HEK293 (cell line): ENCODE data around the gene NFKBIE.

Experiments used
- CTCF ChIA-PET: fragments of 350-600 bp; formaldehyde crosslinking; extraction: SDS; loops from one replicate; lab custom pipeline; 2021; ENCODE audit warnings: antibody characterized with exemption; lab: Yijun Ruan, JAX
- POLR2A ChIA-PET: fragments of 300-600 bp; formaldehyde crosslinking; extraction: SDS; loops from one replicate; lab custom pipeline; 2020; ENCODE audit warnings: antibody characterized with exemption, inconsistent platforms; lab: Yijun Ruan, JAX
- H3K27ac ChIP-seq: fragments of 200-500 bp; sonication (Bioruptor generic); 2 replicates; pipeline ENCODE4 v1.5.1; 2014; ENCODE audit warnings: low read depth, low read length, control low read depth, inconsistent platforms; ENCODE audit errors: extremely low read depth
- H3K36me3 ChIP-seq, 2 experiments: fragments of 200-500 bp in 1 of 2; sonication (Bioruptor generic) in 1 of 2; 1 replicate in 1 of 2; 2 replicates in 1 of 2; pipeline ENCODE4 v1.5.1; 2014 to 2017; ENCODE audit warnings: inconsistent platforms in 2 of 2, low read length in 2 of 2; ENCODE audit not compliant: control insufficient read depth in 2 of 2, insufficient read depth in 1 of 2
- H3K4me1 ChIP-seq: fragments of 200-500 bp; sonication (Bioruptor generic); 2 replicates; pipeline ENCODE4 v1.5.1; 2014; ENCODE audit warnings: mild to moderate bottlenecking, low read length, inconsistent platforms; ENCODE audit not compliant: control insufficient read depth, insufficient read depth
- H3K4me3 ChIP-seq: 2 replicates; pipeline ENCODE4 v1.5.1; 2011; ENCODE audit warnings: low read depth, mild to moderate bottlenecking, control low read depth, low read length, moderate library complexity
- H3K9me3 ChIP-seq: fragments of 200-500 bp; sonication (Bioruptor generic); 2 replicates; pipeline ENCODE4 v1.5.1; 2014; ENCODE audit warnings: low read depth, low read length, inconsistent platforms; ENCODE audit not compliant: control insufficient read depth, insufficient read depth
- GLI4 ChIP-seq: fragments of 450-650 bp; formaldehyde crosslinking; IDR thresholded peaks from 2 replicates; pipeline ENCODE4 v1.5.1; 2016; ENCODE audit warnings: missing biosample characterization, missing genetic modification characterization
- GLIS2 ChIP-seq: fragments of 450-650 bp; formaldehyde crosslinking; IDR thresholded peaks from 2 replicates; pipeline ENCODE4 v1.5.1; 2016; ENCODE audit warnings: missing biosample characterization, missing genetic modification characterization
- HOXD13 ChIP-seq: sonication (generic); formaldehyde crosslinking; IDR thresholded peaks from 2 replicates; pipeline ENCODE4 v1.8.0; 2022; ENCODE audit warnings: missing genetic modification reagents, borderline replicate concordance
- PRDM2 ChIP-seq: fragments of 450-650 bp; formaldehyde crosslinking; IDR thresholded peaks from 2 replicates; pipeline ENCODE4 v1.5.1; 2016; ENCODE audit warnings: missing biosample characterization, missing genetic modification characterization, borderline replicate concordance
- ZBTB21 ChIP-seq: fragments of 450-650 bp; formaldehyde crosslinking; IDR thresholded peaks from 2 replicates; pipeline ENCODE4 v1.5.1; 2017; ENCODE audit warnings: missing biosample characterization, missing genetic modification characterization
- ZEB2 ChIP-seq: fragments of 450-650 bp; formaldehyde crosslinking; IDR thresholded peaks from 2 replicates; pipeline ENCODE4 v1.5.1; 2016; ENCODE audit warnings: missing biosample characterization, missing genetic modification characterization
- ZFP69B ChIP-seq: fragments of 450-650 bp; formaldehyde crosslinking; IDR thresholded peaks from 2 replicates; pipeline ENCODE4 v1.5.1; 2016; ENCODE audit warnings: missing biosample characterization, missing genetic modification characterization
- ZIC2 ChIP-seq: fragments of 450-650 bp; formaldehyde crosslinking; IDR thresholded peaks from 2 replicates; pipeline ENCODE4 v1.5.1; 2016; ENCODE audit warnings: missing biosample characterization, missing genetic modification characterization
- ZNF121 ChIP-seq: fragments of 450-650 bp; formaldehyde crosslinking; IDR thresholded peaks from 2 replicates; pipeline ENCODE4 v1.5.1; 2016; ENCODE audit warnings: missing biosample characterization, missing genetic modification characterization
- ZNF266 ChIP-seq: fragments of 450-650 bp; formaldehyde crosslinking; IDR thresholded peaks from 2 replicates; pipeline ENCODE4 v1.5.1; 2016; ENCODE audit warnings: missing biosample characterization, missing genetic modification characterization, low read depth
- ZNF510 ChIP-seq: fragments of 450-650 bp; formaldehyde crosslinking; IDR thresholded peaks from 2 replicates; pipeline ENCODE4 v1.5.1; 2018; ENCODE audit warnings: mild to moderate bottlenecking, missing genetic modification characterization, missing biosample characterization; ENCODE audit not compliant: insufficient replicate concordance
- ZNF513 ChIP-seq: fragments of 450-650 bp; IDR thresholded peaks from 2 replicates; pipeline ENCODE4 v1.5.1; 2018; ENCODE audit warnings: missing biosample characterization, missing genetic modification characterization
- ZNF76 ChIP-seq: fragments of 450-650 bp; formaldehyde crosslinking; IDR thresholded peaks from 2 replicates; pipeline ENCODE4; 2016; ENCODE audit warnings: low read depth, missing biosample characterization, missing genetic modification characterization, borderline replicate concordance
- ZSCAN4 ChIP-seq: fragments of 450-650 bp; formaldehyde crosslinking; IDR thresholded peaks from 2 replicates; pipeline ENCODE4 v1.5.1; 2017; ENCODE audit warnings: missing biosample characterization, missing genetic modification characterization
- TF ChIP-seq, protein P1 (sequence below): fragments of 450-650 bp; formaldehyde crosslinking; IDR thresholded peaks from 2 replicates; pipeline ENCODE4 v1.5.1; 2016; ENCODE audit warnings: missing biosample characterization, missing genetic modification characterization
- TF ChIP-seq, protein P2 (sequence below): IDR thresholded peaks from 2 replicates; pipeline ENCODE4 v1.6.1; 2011; ENCODE audit warnings: mild to moderate bottlenecking, low read depth, low read length, borderline replicate concordance

Gene NFKBIE

DNA sequence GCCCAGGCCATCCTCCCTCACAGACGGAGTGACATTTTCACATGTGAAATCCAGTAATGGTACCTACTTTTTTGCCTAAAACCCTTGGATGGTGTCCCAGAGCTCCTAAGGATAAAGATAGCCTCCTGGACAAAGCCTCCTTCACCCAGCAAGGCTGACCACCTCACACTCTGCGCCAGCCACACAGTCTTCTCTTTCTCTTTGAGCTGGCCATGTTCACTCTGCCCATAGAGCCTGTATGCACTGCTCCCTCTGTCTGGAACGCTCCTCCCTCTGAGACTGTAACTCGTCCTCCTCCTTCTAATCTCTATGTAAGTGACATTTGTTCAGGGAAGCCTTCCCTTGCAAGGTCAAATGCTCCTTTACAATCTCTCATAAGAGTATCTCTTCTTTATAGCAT, 19.5 kb upstream of the NFKBIE start:
- no peaks in the 10 kb centered on the region for H3K36me3 ChIP-seq
- POLR2A ChIA-PET, result interaction anchor here (0.6 to 1.3 kb wide), 2 partner anchors 10 to 11 kb away, joined by 3 to 5 read pairs; no protein-coding TSS in a partner anchor
- CTCF ChIA-PET, result interaction anchor here (0.6 to 2.2 kb wide), 5 partner anchors 11 to 27 kb away, joined by 3 to 8 read pairs (median 3); no protein-coding TSS in a partner anchor

GRCh38 chr6:44284121-44284520, 18.8 kb upstream of the NFKBIE start:
- CTCF ChIA-PET, result interaction anchor here (0.6 to 2.0 kb wide), 5 partner anchors 9 to 21 kb away, joined by 3 to 8 read pairs (median 3); no protein-coding TSS in a partner anchor
- Histone ChIP-seq H3K4me3 (no peak overlapping the region), H3K4me1 (no peaks in the 10 kb centered on the region), H3K36me3 (no peaks in the 10 kb centered on the region), H3K9me3 (no peaks in the 10 kb centered on the region), H3K27ac (no peak overlapping the region)
- TF ChIP-seq ZIC2 (tag by site-specific recombination) (peak; percentile 47), ZNF266 (no peak)
- POLR2A ChIA-PET, result interaction anchor here (1.1 kb wide), 1 partner anchor 10 kb away, joined by 4 read pairs; no protein-coding TSS in a partner anchor

More for the DNA sequence above, 19.5 kb upstream of the NFKBIE start:
- TF ChIP-seq GLIS2 (tag by site-specific recombination), result no peak
- TF ChIP-seq ZNF76 (tag by site-specific recombination), result no peak
- no peak for TF ChIP-seq ZFP69B
- TF ChIP-seq, protein P1, sequence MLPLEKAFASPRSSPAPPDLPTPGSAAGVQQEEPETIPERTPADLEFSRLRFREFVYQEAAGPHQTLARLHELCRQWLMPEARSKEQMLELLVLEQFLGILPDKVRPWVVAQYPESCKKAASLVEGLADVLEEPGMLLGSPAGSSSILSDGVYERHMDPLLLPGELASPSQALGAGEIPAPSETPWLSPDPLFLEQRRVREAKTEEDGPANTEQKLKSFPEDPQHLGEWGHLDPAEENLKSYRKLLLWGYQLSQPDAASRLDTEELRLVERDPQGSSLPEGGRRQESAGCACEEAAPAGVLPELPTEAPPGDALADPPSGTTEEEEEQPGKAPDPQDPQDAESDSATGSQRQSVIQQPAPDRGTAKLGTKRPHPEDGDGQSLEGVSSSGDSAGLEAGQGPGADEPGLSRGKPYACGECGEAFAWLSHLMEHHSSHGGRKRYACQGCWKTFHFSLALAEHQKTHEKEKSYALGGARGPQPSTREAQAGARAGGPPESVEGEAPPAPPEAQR (tag by site-specific recombination), result no peak
- no peak for TF ChIP-seq ZEB2 (tag by site-specific recombination)
- TF ChIP-seq ZNF513, result no peak
- no peak for TF ChIP-seq ZNF510 (tag by site-specific recombination)
- no peak for TF ChIP-seq ZNF121
- TF ChIP-seq, protein P2, sequence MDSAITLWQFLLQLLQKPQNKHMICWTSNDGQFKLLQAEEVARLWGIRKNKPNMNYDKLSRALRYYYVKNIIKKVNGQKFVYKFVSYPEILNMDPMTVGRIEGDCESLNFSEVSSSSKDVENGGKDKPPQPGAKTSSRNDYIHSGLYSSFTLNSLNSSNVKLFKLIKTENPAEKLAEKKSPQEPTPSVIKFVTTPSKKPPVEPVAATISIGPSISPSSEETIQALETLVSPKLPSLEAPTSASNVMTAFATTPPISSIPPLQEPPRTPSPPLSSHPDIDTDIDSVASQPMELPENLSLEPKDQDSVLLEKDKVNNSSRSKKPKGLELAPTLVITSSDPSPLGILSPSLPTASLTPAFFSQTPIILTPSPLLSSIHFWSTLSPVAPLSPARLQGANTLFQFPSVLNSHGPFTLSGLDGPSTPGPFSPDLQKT, result no peak
- TF ChIP-seq ZBTB21 (tag by site-specific recombination), result no peak
- no peak overlapping the region for H3K4me3 ChIP-seq
- H3K27ac ChIP-seq, result no peak overlapping the region
- no peaks in the 10 kb centered on the region for H3K9me3 ChIP-seq
- no peaks in the 10 kb centered on the region for H3K4me1 ChIP-seq

DNA sequence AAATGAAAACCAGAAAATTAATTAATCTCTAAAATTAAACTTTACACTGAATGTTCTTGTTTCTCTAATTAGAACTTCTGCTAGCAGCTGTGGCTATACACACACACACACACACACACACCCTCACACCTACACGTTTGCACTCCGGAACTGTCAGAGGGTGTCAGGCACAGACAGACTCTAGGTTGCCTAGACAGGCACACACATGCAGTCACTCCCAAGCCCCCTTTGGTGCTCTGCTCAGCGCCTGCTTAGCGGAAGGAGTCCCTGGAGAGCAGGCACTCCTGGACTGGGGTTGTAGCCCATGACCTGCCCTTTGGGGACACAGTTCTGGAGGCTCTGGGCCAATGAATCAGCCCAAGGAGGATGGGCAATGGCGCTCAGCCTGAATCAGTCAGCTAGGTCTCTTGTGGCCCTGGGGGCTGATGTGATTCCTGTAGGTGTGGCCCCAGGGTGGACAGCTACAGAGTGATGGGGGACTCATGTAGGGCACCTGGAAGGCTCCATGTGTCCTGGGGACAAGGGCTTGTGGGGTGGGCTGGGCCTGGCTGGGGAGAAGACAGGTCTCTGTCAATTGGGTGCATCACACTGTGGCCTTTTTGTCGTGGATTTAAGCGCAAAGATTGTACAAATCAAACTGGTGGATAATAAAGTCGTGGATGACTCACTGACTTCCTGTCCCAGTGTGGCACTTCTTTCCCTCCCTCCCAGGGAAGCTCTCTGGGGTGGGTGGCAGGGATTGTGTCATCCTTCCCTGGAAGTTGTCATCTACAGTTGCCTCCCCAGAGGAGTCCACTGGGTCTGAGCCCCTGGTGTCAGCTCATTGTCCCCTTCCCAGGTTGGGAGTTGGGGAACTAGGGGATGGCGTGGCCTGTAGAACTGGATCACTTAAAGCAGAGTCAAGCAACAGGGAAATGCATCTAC, 13.7 kb upstream of the NFKBIE start:
- ChIA-PET POLR2A (interaction anchor here (0.9 to 1.6 kb wide), 3 partner anchors 11 to 32 kb away, joined by 3 to 5 read pairs (median 3); partner anchors contain the start of gene HSP90AB1), CTCF (interaction anchor here (0.6 to 4.7 kb wide), 8 partner anchors 10 to 106 kb away, joined by 3 to 32 read pairs (median 3); partner anchors contain the start of genes AARS2 and TMEM151B)
- no peaks in the 10 kb centered on the region for H3K9me3 ChIP-seq
- no peak overlapping the region for H3K4me3 ChIP-seq
- no peaks in the 10 kb centered on the region for H3K36me3 ChIP-seq
- H3K27ac ChIP-seq, result no peak overlapping the region
- H3K4me1 ChIP-seq, result no peaks in the 10 kb centered on the region
- TF ChIP-seq ZSCAN4 (tag by site-specific recombination) (no peak), PRDM2 (no peak), HOXD13 (CRISPR knock-in tag) (no peak), GLI4 (tag by site-specific recombination) (no peak)
